Erythroblast (primary cell): Measurements from ENCODE around the gene BRSK1.

Source experiments
- GATA1 ChIP-seq: IDR thresholded peaks from 2 replicates; pipeline ENCODE4 v1.6.1; 2011; ENCODE audit warnings: low read depth, mild to moderate bottlenecking, control low read depth, low read length, moderate library complexity
- POLR2A ChIP-seq: IDR thresholded peaks from 2 replicates; pipeline ENCODE4 v1.6.1; 2011; ENCODE audit warnings: mild to moderate bottlenecking, low read length

DNA sequence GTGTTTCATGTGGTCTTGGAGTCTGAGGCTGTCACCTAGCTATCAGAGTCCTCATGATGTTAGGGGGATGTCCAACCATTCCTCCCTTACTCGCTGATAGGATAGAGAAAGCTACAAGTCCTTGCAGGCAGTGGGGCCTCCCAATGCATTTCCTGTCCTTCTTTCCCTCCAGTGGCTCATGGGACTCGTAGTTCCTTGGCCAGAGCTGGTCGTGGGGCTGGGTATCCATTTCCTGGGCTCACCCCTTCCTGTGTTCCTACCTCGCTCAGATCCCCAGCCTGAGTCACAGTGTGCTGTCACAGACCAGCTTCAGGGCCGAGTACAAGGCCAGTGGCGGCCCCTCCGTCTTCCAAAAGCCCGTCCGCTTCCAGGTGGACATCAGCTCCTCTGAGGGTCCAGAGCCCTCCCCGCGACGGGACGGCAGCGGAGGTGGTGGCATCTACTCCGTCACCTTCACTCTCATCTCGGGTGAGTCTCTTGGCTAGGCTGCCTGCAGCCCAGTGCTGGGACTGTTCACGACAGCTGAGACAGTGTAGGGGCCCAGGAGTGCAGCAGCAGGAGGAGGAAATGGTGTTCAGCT is 22.3 kb downstream of the BRSK1 start:
- TF ChIP-seq POLR2A = no peak
- no peak for TF ChIP-seq GATA1
